Osteoblast (primary cell): ENCODE measurements around the gene ZNF804B. TPM values are rescaled to one million over a fixed set of nuclear protein-coding genes. Genes with fewer than 3 reads are reported as not detected.

Experiments used
- DNase-seq: peaks from one replicate; pipeline ENCODE4 v3.0.0; 2011; ENCODE audit warnings: low spot score, mixed read lengths; ENCODE audit not compliant: insufficient read length; ENCODE audit errors: missing footprints
- H2AFZ ChIP-seq: 2 replicates; pipeline ENCODE4 v1.6.0; 2011; ENCODE audit warnings: mild to moderate bottlenecking, low read length
- H3K27ac ChIP-seq: 2 replicates; pipeline ENCODE4 v1.5.1; 2011; ENCODE audit warnings: mild to moderate bottlenecking, low read depth, low read length, moderate library complexity
- H3K27me3 ChIP-seq: 2 replicates; pipeline ENCODE4 v1.6.0; 2012; ENCODE audit warnings: mild to moderate bottlenecking, control low read depth, inconsistent platforms, low read length, moderate library complexity; ENCODE audit not compliant: insufficient read depth
- H3K36me3 ChIP-seq: 2 replicates; pipeline ENCODE4 v1.5.1; 2011; ENCODE audit warnings: mild to moderate bottlenecking, low read length, control low read depth, moderate library complexity; ENCODE audit not compliant: insufficient read depth
- H3K4me1 ChIP-seq: 2 replicates; pipeline ENCODE4 v1.5.1; 2011; ENCODE audit warnings: mild to moderate bottlenecking, low read length, control low read depth, moderate library complexity; ENCODE audit not compliant: insufficient read depth
- H3K4me2 ChIP-seq: 2 replicates; pipeline ENCODE4 v1.6.0; 2011; ENCODE audit warnings: mild to moderate bottlenecking, low read length; ENCODE audit not compliant: insufficient read depth
- H3K4me3 ChIP-seq: fragments of 200-600 bp; sonication (generic); 3 replicates; pipeline ENCODE4 v1.5.1; 2012; ENCODE audit warnings: mild to moderate bottlenecking, low read length, inconsistent platforms; ENCODE audit not compliant: insufficient read depth
- H3K79me2 ChIP-seq: 2 replicates; pipeline ENCODE4 v1.6.0; 2012; ENCODE audit warnings: mild to moderate bottlenecking, low read length, control low read depth, inconsistent platforms; ENCODE audit not compliant: insufficient read depth
- H3K9me3 ChIP-seq: 2 replicates; pipeline ENCODE4 v1.5.1; 2011; ENCODE audit warnings: low read depth, low read length, control low read depth
- H4K20me1 ChIP-seq: 2 replicates; pipeline ENCODE4 v1.6.0; 2012; ENCODE audit warnings: mild to moderate bottlenecking, low read length, control low read depth; ENCODE audit not compliant: insufficient read depth
- total RNA-seq: library from RNA; depleted of rRNA; stranded (reverse); fragments of >200 nt; gene quantifications from 2 replicates; pipeline ENCODE4 v1.2.3, GENCODE V29; 2012
- TF ChIP-seq, protein P1 (sequence below): IDR thresholded peaks from 2 replicates; pipeline ENCODE4 v1.5.1; 2011; ENCODE audit warnings: mild to moderate bottlenecking, low read depth, low read length, moderate library complexity; ENCODE audit errors: extremely low read depth

Gene ZNF804B
- total RNA-seq, 1 donor = not detected

DNA sequence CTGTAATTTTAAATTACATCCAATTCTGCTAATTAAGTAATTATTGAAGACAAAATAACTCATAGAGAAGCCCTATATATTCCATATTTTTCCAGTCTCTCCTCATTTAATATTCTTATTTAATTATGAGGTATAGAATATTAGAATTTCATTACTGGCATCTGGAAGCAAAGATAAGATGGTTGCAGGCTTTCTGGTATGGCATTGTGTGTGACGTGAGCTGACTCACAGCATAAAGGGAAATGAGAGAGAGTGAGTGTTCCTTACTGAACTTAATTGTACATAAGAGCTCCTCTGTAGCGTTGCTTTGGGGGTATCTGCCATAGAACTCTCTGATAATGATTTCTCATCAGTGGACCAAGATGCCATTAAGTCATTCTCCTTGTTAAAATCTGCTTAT, 163.4 kb downstream of the ZNF804B start:
- Histone ChIP-seq H3K4me3 (no peak overlapping the region), H3K27ac (no peak overlapping the region), H3K27me3 (no peaks in the 10 kb centered on the region), H2AFZ (no peak overlapping the region), H4K20me1 (no peaks in the 10 kb centered on the region), H3K79me2 (no peaks in the 10 kb centered on the region), H3K4me1 (no peaks in the 10 kb centered on the region), H3K4me2 (no peak overlapping the region), H3K9me3 (no peaks in the 10 kb centered on the region), H3K36me3 (no peaks in the 10 kb centered on the region)
- TF ChIP-seq, protein P1, sequence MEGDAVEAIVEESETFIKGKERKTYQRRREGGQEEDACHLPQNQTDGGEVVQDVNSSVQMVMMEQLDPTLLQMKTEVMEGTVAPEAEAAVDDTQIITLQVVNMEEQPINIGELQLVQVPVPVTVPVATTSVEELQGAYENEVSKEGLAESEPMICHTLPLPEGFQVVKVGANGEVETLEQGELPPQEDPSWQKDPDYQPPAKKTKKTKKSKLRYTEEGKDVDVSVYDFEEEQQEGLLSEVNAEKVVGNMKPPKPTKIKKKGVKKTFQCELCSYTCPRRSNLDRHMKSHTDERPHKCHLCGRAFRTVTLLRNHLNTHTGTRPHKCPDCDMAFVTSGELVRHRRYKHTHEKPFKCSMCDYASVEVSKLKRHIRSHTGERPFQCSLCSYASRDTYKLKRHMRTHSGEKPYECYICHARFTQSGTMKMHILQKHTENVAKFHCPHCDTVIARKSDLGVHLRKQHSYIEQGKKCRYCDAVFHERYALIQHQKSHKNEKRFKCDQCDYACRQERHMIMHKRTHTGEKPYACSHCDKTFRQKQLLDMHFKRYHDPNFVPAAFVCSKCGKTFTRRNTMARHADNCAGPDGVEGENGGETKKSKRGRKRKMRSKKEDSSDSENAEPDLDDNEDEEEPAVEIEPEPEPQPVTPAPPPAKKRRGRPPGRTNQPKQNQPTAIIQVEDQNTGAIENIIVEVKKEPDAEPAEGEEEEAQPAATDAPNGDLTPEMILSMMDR = no peak
- no peak for DNase-seq

DNA sequence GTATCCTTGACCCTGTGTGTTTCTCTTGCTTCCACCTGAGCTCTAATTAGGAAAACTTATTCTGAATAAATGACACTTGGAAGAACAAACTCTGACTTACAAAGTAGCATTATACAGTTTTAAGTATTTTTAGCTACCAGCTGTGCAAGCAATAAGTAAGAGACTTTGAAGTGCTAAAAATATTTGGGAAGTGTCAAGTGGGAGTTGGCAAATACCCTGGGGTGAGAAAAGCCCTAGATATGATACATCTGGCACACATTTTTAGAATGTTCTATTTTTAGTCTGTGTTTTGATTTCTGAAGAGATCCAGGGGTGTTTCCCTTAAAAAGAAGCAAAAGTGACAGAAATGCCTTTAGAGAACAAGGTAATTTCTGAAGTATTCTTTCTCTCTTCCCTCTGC, 168.8 kb downstream of the ZNF804B start:
- DNase-seq = no peak
- H3K36me3 ChIP-seq = no peaks in the 10 kb centered on the region

DNA sequence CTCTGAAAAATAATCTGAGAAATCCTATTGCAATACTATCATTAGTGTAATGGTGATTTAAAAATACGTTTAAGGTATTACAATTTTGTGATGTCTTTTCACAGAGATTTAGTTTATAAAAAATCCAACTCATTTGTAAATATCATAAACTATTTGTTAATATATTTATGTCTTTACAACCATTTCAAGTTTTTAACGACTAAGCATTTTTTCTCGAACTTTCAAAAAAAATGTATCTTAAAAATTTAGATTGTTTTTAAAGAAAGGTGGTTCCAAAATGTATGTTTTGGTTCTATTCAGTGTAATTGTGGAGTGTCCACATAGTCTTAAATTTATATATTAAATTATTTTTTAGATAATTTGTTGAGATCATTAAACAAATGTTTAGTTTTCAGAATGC, 170.2 kb downstream of the ZNF804B start:
- Histone ChIP-seq H3K4me1 (no peaks in the 10 kb centered on the region), H3K79me2 (no peaks in the 10 kb centered on the region), H3K4me2 (no peak overlapping the region), H3K4me3 (no peak overlapping the region), H2AFZ (no peak overlapping the region), H3K27me3 (no peaks in the 10 kb centered on the region), H3K36me3 (no peaks in the 10 kb centered on the region), H4K20me1 (no peaks in the 10 kb centered on the region), H3K27ac (no peak overlapping the region), H3K9me3 (peaks cover 3% of the 10 kb centered on the region)
- TF ChIP-seq, protein P1 = no peak
- no peak for DNase-seq

More for the DNA sequence above, 168.8 kb downstream of the ZNF804B start:
- H3K9me3 ChIP-seq = peaks cover 3% of the 10 kb centered on the region
- no peak overlapping the region for H3K4me3 ChIP-seq
- TF ChIP-seq, protein P1 = no peak
- no peaks in the 10 kb centered on the region for H3K79me2 ChIP-seq
- no peak overlapping the region for H2AFZ ChIP-seq
- H4K20me1 ChIP-seq = no peaks in the 10 kb centered on the region
- no peaks in the 10 kb centered on the region for H3K4me1 ChIP-seq
- H3K4me2 ChIP-seq = no peak overlapping the region
- H3K27me3 ChIP-seq = no peaks in the 10 kb centered on the region
- H3K27ac ChIP-seq = no peak overlapping the region

DNA sequence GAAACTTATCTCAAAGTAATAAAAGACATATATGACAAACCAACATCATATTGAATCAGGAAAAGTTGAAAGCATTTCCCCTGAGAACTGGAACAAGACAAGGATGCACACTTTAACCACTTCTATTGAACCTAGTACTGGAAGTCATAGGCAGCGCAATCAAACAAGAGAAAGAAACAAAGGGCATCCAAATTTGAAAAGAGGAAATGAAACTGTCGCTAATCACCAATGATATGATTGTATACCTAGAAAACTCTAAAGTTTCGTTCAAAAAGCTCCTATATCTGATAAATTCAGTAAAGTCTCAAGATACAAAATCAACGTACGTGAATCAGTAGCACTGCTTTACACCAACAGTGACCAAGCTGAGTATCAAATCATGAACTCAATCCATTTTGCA, 173.8 kb downstream of the ZNF804B start:
- Histone ChIP-seq H3K4me3 (no peak overlapping the region), H3K27me3 (no peaks in the 10 kb centered on the region), H4K20me1 (no peaks in the 10 kb centered on the region), H3K36me3 (no peaks in the 10 kb centered on the region), H3K4me1 (no peaks in the 10 kb centered on the region), H3K79me2 (no peaks in the 10 kb centered on the region), H3K27ac (no peak overlapping the region), H3K9me3 (peaks cover 3% of the 10 kb centered on the region), H2AFZ (no peak overlapping the region), H3K4me2 (no peak overlapping the region)
- no peak for DNase-seq
- TF ChIP-seq, protein P1 = no peak
